Liver (tissue), 9 donors: ENCODE results near the gene GPD1L. TPM values are rescaled to one million over a fixed set of nuclear protein-coding genes. Genes with fewer than 3 reads are reported as not detected.

Experiments
- DNase-seq: peaks from one replicate; pipeline ENCODE4 v3.0.0-alpha.2; 2017; ENCODE audit warnings: low spot score
- H3K27ac ChIP-seq, 2 donors: one replicate each; pipeline ENCODE4 v1.7.0; 2013; ENCODE audit warnings: inconsistent platforms in 2 of 2, low read length in 2 of 2, control low read depth in 1 of 2, low read depth in 1 of 2, mild to moderate bottlenecking in 1 of 2
- H3K27me3 ChIP-seq, 4 donors: one replicate each; pipeline versions ENCODE4 v1.6.1 to v1.7.0; 2013; ENCODE audit warnings: low read length in 3 of 4, inconsistent platforms in 1 of 4, mild to moderate bottlenecking in 1 of 4, moderate library complexity in 1 of 4; ENCODE audit not compliant: control insufficient read depth in 4 of 4, insufficient read depth in 4 of 4
- H3K36me3 ChIP-seq, 4 donors: one replicate each; pipeline versions ENCODE4 v1.6.1 to v1.7.0; 2013; ENCODE audit warnings: low read length in 3 of 4, mild to moderate bottlenecking in 3 of 4, low read depth in 1 of 4, moderate library complexity in 1 of 4; ENCODE audit not compliant: control insufficient read depth in 4 of 4, insufficient read depth in 3 of 4
- H3K4me1 ChIP-seq, 4 donors: one replicate each; pipeline versions ENCODE4 v1.6.1 to v1.7.0; 2013; ENCODE audit warnings: low read length in 3 of 4, mild to moderate bottlenecking in 3 of 4, moderate library complexity in 1 of 4; ENCODE audit not compliant: control insufficient read depth in 4 of 4, insufficient read depth in 4 of 4
- H3K4me3 ChIP-seq, 3 donors: one replicate each; pipeline versions ENCODE4 v1.6.1 to v1.7.0; 2013; ENCODE audit warnings: low read length in 3 of 3, control low read depth in 1 of 3, low read depth in 1 of 3, mild to moderate bottlenecking in 1 of 3
- H3K9ac ChIP-seq, 2 donors: one replicate each; pipeline ENCODE4 v1.7.0; 2013; ENCODE audit warnings: low read length in 2 of 2, mild to moderate bottlenecking in 2 of 2, moderate library complexity in 2 of 2, control low read depth in 1 of 2, low read depth in 1 of 2
- H3K9me3 ChIP-seq, 4 donors: one replicate each; pipeline versions ENCODE4 v1.6.1 to v1.7.0; 2013; ENCODE audit warnings: low read length in 3 of 4; ENCODE audit not compliant: control insufficient read depth in 4 of 4
- ATF3 ChIP-seq: IDR thresholded peaks from 2 replicates; pipeline ENCODE4 v1.6.1; 2016; ENCODE audit warnings: antibody characterized with exemption
- EGR1 ChIP-seq, 2 donors: IDR thresholded peaks; 2 replicates each; pipeline ENCODE4 v1.6.1; 2016 to 2018; ENCODE audit warnings: antibody characterized with exemption in 2 of 2, low read depth in 2 of 2
- FOXA1 ChIP-seq: IDR thresholded peaks from 2 replicates; pipeline ENCODE4 v1.6.1; 2016; ENCODE audit warnings: antibody characterized with exemption
- FOXA2 ChIP-seq: IDR thresholded peaks from 2 replicates; pipeline ENCODE4 v1.6.1; 2016; ENCODE audit warnings: antibody characterized with exemption
- GABPA ChIP-seq, 2 donors: IDR thresholded peaks in 1 of 2; conservative IDR thresholded peaks in 1 of 2; 2 replicates each; pipeline ENCODE4 v1.6.1; 2016; ENCODE audit warnings: antibody characterized with exemption in 2 of 2, mild to moderate bottlenecking in 1 of 2, moderate library complexity in 1 of 2
- HNF4G ChIP-seq: IDR thresholded peaks from 2 replicates; pipeline ENCODE4 v1.6.1; 2016; ENCODE audit warnings: antibody characterized with exemption
- JUND ChIP-seq, 2 donors: IDR thresholded peaks; 2 replicates each; pipeline ENCODE4 v1.6.1; 2016; ENCODE audit warnings: antibody characterized with exemption in 2 of 2
- NR2F2 ChIP-seq: IDR thresholded peaks from 2 replicates; pipeline ENCODE4 v1.6.1; 2016; ENCODE audit warnings: antibody characterized with exemption
- REST ChIP-seq: IDR thresholded peaks from 2 replicates; pipeline ENCODE4 v1.6.1; 2016; ENCODE audit warnings: antibody characterized with exemption, mild to moderate bottlenecking
- RXRA ChIP-seq, 2 donors: IDR thresholded peaks; 2 replicates each; pipeline ENCODE4 v1.6.1; 2017 to 2018; ENCODE audit warnings: antibody characterized with exemption in 2 of 2, mild to moderate bottlenecking in 1 of 2
- SP1 ChIP-seq: IDR thresholded peaks from 2 replicates; pipeline ENCODE4 v1.6.1; 2018; ENCODE audit warnings: antibody characterized with exemption, mild to moderate bottlenecking
- YY1 ChIP-seq: IDR thresholded peaks from 2 replicates; pipeline ENCODE4 v1.6.1; 2016; ENCODE audit warnings: antibody characterized with exemption, mild to moderate bottlenecking
- ZBTB33 ChIP-seq: IDR thresholded peaks from 2 replicates; pipeline ENCODE4 v1.6.1; 2016; ENCODE audit warnings: antibody characterized with exemption
- WGBS: extraction: QIAGEN DNeasy Blood & Tissue Kit; methylation state at CpG from one replicate; pipeline ENCODE4 v1.1.7; 2013; 5-methylcytosine and 5-hydroxymethylcytosine counted together
- polyA plus RNA-seq, 2 donors: library from polyadenylated mRNA; stranded (reverse) in 1 of 2; unstranded in 1 of 2; fragments of 200-250 nt in 1 of 2; fragments of >200 nt in 1 of 2; fragmentation: Nextera tagmentation in 1 of 2; extraction: Ambion mirVana in 1 of 2; gene quantifications; one replicate each; pipeline versions ENCODE4 v1.2.1 to v1.2.3, GENCODE V29; 2013 to 2015
- total RNA-seq, 2 donors: library from RNA; depleted of rRNA; stranded (reverse); fragments of >200 nt; gene quantifications; one replicate each; pipeline ENCODE4 v1.2.3, GENCODE V29; 2014
- TF ChIP-seq, protein P1 (sequence below): fragments of 150-350 bp; IDR thresholded peaks from 2 replicates; pipeline ENCODE4 v1.5.1; 2017; ENCODE audit warnings: improper control_type of control experiment, low read depth, low read length; ENCODE audit not compliant: missing input control
- TF ChIP-seq, protein P2 (sequence below): IDR thresholded peaks from 2 replicates; pipeline ENCODE4 v1.6.1; 2016; ENCODE audit warnings: antibody characterized with exemption
- donor health status: healthy.
- donor health status: healthy.
- donor health status: healthy.
- donor health status: healthy.
- donor health status: healthy.

Gene GPD1L
- total and polyA plus RNA-seq, 4 donors, result 1.4 to 5.0 (median 3.1) TPM

DNA sequence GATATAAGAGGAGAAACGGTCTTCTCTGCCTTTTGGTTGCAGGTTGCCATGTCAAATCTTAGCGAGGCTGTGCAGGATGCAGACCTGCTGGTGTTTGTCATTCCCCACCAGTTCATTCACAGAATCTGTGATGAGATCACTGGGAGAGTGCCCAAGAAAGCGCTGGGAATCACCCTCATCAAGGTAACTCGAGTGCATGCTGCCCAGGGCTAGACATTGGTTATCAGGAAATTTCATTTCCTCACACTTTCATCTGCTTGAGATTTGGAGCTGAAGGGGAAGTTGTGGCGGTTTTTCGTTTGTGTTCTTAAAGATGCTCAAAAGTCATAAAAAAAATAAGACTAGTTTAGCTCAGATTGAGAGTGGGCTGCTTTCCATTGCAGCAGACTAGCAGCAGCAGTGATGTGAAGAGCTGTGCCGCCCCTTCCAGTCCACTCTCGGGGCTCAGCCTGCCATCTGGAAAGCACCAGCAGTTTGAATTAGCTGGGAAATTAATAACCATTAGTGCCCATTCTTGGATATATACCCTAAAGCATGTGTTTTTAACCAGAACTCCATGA lies 32.2 kb downstream of the GPD1L start:
- H3K36me3 ChIP-seq, result no peaks in the 10 kb centered on the region
- 75% methylated on average over 8 of the region's 8 CpGs for WGBS
- TF ChIP-seq, protein P1, sequence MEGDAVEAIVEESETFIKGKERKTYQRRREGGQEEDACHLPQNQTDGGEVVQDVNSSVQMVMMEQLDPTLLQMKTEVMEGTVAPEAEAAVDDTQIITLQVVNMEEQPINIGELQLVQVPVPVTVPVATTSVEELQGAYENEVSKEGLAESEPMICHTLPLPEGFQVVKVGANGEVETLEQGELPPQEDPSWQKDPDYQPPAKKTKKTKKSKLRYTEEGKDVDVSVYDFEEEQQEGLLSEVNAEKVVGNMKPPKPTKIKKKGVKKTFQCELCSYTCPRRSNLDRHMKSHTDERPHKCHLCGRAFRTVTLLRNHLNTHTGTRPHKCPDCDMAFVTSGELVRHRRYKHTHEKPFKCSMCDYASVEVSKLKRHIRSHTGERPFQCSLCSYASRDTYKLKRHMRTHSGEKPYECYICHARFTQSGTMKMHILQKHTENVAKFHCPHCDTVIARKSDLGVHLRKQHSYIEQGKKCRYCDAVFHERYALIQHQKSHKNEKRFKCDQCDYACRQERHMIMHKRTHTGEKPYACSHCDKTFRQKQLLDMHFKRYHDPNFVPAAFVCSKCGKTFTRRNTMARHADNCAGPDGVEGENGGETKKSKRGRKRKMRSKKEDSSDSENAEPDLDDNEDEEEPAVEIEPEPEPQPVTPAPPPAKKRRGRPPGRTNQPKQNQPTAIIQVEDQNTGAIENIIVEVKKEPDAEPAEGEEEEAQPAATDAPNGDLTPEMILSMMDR, result no peak
- no peak for TF ChIP-seq RXRA (IDR thresholded peaks at IDR 0.05)
- H3K9ac ChIP-seq, result no peak overlapping the region
- DNase-seq, result no peak
- no peak overlapping the region for H3K4me3 ChIP-seq
- peaks cover 0 to 15% (median under 1%) of the 10 kb centered on the region in 4 donors for H3K27me3 ChIP-seq
- H3K27ac ChIP-seq, result no peak overlapping the region
- H3K9me3 ChIP-seq, result no peaks in the 10 kb centered on the region
- no peaks in the 10 kb centered on the region for H3K4me1 ChIP-seq

- Histone ChIP-seq H3K4me3 (no peak overlapping the region), H3K36me3 (no peaks in the 10 kb centered on the region), H3K4me1 (peaks cover 0 to 6% (median 2%) of the 10 kb centered on the region in 4 donors), H3K9ac (no peak overlapping the region), H3K9me3 (no peaks in the 10 kb centered on the region), H3K27me3 (peaks cover 0 to 15% (median under 1%) of the 10 kb centered on the region in 4 donors), H3K27ac (no peak overlapping the region)
- WGBS, result 75% methylated on average over 5 of the region's 5 CpGs
- DNase-seq, result no peak
- TF ChIP-seq YY1 (no peak), HNF4G (no peak), NR2F2 (no peak), ATF3 (no peak), REST (no peak), JUND (IDR thresholded peaks at IDR 0.05) (no peak), RXRA (IDR thresholded peaks at IDR 0.05) (no peak), GABPA (IDR thresholded peaks at IDR 0.05 in 1 of 2, conservative IDR thresholded peaks at IDR 0.05 in 1 of 2) (no peak), FOXA2 (no peak), FOXA1 (no peak), ZBTB33 (no peak), SP1 (no peak), EGR1 (IDR thresholded peaks at IDR 0.05; ENCODE audit: low read depth in 2 of 2) (no peak)
- TF ChIP-seq, protein P1, result no peak
- TF ChIP-seq, protein P2, sequence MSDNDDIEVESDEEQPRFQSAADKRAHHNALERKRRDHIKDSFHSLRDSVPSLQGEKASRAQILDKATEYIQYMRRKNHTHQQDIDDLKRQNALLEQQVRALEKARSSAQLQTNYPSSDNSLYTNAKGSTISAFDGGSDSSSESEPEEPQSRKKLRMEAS, result no peak
Measured at GRCh38 chr3:32140943-32141342, 34.5 kb downstream of the GPD1L start.
